Stimulated activated CD8-positive, alpha-beta memory T cell treated with anti-CD3 and anti-CD28 coated beads, Interleukin-7, amount 100 ng/mL, for 1 hour (primary cell): ENCODE results near the gene NFATC3.

Source experiments
- DNase-seq, 2 donors: peaks; one replicate each; pipeline ENCODE4 v3.0.0-alpha.2; 2020; ENCODE audit warnings: low read depth in 2 of 2

The NFATC3 gene

DNA sequence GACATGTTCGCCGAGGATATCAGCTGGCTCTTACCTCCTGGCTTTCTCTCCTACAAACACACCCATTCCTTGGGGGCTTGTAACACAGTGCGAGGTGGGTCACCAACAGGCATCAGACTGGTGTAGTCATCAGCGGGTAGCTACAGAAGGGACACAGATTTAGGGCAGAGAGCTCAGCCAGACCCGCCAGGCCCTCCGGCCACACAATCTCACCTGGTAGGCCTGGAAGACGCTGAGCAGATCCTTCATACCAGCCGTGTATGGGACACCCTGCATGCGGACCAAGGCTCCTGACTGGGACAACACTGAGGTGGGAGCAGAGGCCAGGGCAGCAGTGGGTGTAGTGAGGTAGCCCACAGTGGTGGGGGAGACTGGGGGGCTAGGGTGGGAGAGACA lies 145.0 kb downstream of the NFATC3 start:
- no peak for DNase-seq

DNA sequence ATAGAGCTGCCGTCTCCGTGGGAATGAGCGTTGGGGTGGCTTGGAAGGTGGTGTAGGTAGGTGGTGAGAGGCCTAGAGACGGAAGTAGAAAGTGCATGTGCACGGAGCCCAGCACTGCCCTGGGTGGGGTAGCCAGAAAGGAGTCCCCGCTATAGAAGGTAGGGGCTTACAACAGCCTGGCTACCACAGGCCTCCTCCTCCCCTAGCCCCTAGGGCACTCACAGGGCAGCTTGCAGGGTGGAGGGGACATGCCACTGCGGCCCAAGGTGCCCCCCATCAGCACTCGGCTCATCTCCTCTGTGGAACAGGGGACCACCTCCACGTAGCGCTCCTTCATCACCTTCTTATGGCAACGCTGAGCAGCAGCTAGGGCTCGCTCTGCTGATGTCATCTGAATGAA lies 145.8 kb downstream of the NFATC3 start:
- DNase-seq, result no peak

DNA sequence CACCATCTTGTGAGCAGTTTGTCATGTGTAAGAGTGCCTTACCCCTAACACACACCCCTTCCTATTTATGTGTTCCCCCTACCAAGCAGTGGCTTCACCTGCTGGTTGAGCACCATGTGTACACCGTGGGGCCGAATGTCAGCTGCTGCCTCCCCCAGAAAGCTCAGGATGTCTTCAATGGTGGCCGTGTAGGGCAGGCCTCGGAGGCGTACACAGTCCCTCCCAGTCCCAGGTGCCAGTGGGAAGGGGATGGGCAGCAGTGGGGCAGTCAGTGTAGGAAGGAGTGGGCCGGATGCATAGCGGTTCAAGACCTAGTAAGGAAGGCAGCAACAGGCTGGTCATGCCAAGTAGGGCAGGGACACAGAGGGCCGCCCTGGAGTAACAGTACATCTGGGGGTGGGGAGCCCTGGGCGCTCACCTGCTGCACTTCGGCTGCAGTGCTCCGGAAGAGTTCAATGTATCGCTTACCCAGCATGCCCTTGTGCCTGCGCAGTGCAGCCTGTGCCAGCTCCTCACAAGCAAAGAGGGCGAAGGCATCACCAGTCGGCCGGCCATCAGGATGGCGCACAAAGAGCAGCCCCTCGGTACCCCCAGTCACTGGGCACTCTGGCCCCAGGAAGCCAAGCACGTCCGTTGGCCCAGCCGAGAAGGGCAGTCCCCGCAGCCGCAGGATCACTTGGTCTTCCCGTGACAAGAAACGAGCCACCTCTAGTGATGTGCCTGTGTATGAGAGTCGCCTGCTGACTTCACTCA lies 146.4 kb downstream of the NFATC3 start:
- no peak for DNase-seq

DNA sequence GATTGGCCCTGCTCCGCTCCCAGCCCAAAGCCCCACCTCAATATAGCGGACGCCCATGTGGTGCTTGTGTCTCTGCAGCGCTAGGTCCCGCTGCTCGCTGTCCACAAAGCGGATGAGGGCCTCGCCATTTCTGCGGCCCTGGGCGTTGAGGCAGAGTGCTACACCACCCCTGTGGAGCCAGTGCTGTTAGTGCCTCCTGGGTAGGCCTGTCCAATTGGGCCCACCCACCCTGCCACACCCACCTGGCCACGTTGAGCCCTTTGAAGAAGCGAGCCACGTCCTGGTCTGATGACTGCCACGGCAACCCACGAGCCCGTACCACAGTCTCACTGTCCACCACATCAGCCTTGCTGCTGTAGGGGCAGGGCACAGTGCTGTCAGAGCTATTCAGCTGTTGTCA lies 147.2 kb downstream of the NFATC3 start:
- no peak for DNase-seq

DNA sequence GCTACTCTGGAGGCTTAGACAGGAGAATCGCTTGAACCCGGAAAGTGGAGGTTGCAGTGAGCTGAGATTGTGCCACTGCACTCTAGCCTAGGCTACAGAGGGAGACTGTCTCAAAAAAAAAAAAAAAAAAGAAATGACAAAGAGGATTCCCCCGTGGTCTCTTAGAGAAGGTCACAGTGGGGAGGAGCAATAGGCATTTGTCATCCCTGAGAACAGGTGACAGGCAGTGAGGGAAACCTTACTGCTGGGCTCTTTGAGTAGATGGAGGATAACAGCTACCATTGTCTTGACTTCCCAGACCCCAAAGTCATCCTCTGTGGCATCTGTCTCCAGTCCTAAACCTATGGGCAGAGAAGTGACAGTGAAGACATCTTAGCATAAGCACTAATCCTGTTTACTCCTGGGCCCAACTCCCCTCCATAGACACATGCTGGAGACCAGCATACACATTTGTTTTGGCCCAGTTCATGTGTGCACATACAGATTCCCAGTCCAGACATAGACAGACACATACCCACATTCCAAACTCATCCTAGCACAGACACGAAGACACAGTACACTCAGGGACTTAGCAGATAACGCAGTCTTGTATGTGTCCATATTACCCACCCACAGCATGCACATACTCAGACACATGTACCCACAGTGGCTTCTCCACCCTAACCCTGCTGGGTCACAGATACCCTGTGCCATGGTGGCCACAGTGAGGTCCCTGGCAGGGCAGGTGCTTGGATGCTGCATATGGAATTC lies 148.1 kb downstream of the NFATC3 start:
- no peak for DNase-seq

DNA sequence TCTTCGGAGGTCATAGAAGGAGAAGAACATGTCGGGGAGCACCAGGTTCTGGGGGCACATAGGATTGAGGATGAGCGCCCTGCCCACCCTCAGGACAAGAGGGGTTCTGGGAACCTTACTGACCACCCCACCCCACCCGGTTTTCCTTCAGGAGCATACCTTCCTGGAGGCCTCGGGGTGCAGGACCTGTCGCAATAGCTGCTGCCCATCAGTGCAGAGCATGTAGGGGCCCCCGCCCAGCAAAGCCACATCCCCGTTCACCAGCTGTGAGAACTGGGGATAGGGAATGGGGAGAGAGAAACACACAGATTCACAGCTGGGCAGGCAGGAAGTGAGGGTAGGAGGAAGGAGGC lies 148.6 kb downstream of the NFATC3 start:
- DNase-seq, result no peak

DNA sequence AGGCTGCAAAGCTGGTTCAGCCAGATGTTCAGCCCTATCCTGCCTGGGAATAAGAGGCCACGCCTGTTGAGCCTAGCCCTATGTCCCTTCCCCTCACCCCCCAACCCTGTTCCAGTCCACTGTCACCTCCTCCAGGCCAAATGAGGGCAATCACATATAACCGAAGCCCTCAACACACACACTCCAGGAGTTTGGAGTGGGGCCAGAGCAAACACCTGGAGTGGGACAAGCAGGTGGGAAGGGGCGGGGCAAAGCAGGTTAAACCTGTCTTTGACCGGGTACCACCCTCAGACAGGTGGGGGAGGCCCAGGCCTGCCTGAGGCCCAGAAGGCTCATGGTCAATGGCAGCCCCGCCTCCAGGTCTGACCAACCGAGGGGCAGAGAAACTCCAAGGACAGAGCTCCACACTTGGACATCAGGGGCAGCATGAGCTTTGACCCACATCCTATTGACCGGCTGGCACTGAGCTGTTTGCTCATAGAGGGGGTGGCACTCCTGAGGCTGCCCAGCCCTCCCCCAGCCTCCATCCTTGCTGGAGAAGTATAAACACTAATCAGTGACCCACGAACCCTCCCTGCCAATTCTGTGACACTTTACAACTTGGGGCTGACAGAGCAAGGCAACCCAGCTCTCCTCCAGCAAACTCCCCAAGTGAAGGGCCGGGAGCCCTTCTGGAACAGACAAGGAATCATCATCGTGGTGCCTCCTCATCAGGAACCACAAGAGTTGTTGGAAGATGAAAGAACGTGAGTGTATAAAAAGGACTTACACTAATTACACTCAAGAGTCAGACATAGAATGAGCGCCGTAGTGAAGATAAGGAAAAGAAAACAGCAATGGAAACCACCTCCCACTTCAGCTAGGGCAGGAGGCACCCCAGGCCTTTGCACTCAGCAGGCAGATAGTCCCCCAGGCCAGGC lies 149.3 kb downstream of the NFATC3 start:
- no peak for DNase-seq

DNA sequence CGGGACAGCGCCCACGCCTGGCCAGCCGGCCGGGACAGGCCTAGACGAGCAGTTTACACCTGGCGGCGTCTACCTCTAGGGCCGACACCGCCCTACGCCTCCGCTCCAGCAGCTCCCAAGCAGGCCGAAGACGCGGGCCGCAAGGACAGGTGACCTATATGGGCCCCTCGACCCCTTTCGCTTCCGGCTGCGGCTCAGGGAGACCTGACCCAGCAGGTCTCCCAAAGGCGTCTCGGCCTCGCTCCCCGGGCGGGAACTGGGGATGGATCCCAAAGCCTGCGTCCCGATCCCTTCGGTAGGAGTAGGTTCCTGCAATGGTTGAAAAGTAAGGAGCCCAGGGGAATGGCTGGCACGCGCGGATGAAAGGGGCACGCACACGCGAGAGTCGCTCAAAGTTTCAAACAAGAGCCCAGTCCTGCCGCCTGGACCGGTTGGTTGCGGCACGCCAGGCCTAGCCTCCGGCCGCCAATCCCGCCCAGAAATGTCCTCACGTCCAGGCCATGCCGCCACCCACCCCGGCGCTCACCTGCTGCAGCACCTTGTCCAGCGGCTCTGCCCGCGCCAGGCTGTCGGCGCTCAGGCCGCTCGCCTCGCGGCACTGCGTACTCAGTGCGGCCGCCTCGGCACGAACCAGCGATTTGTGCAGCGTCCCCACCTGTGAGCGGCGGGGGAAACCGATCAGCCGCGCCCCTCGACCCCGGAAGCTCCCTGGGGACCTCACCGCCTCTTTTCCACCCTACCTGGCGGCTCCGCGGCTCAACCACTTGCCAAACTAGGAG lies 150.1 kb downstream of the NFATC3 start:
- no peak for DNase-seq

DNA sequence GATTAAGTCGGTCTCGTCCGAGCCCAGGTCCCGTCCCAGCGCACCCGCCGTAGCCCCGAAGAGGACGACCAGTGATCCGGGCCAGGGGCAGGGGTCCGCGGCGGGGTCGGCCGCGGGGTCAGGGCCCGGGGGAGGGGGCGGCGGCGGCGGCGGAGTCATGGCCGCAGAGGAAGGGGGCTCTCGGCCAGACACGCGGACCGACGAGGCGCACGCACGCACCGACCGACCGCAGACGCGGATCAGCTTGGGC lies 150.6 kb downstream of the NFATC3 start, which contains the start of gene ESRP2:
TSS of gene ESRP2 (minus strand) at position 241 of the 250 bp plus-strand sequence. CDS start at position 159, 82 bp downstream.
- no peak for DNase-seq

DNA sequence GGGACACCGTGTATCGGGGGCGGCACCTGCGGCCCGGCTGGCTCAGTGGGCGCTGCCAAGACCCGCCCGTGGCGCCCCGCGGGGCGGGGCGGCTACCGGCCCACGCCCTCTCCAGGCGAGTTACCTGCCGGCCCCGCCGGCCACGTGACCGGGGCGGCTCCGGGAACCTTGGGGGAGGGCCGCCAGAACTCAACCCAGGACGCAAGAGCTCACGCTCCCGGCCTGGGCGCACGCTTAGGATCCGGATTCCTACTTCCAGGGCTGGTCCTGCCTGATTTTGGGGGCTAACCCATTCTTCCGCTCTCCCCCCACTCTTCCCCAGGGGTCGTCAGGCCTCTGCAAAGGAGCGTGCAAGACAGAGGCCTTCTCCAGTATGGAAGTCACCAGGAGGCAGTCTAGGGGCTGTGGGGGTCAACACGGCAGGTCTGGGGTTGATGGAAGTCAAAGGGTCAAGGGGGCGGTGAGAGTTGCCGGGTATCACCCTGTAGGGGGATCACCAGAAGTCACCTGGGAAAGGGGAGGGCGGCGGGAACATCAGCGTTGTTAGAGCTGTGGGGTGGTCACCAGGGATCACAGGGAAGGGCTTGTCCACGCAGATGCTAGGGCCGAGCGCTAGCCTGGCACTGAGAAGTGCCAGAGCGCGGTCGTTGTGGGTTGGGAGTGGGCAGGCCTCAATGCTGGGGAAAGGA lies 151.1 kb downstream of the NFATC3 start:
- no peak for DNase-seq

DNA sequence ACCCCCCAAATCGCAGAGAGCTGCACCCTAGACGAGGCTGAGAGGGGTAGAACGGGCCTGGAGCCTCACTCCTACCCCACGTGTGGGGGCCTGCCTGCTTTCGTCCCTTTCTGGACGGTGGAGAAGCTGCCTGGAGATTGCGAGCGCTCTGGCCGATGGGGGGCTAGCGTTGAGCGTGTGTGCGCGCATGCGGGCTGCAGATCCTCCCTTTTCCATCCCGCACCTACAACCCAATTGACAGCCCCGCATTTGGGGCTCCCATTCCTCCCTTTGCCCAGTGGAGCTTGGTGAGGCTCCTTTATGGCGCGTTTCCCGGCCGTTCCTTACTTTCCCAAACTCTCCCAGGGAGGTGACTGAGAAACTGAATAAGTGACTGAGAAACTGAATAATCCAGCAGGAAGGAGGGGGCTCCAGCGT lies 151.7 kb downstream of the NFATC3 start:
- no peak for DNase-seq

DNA sequence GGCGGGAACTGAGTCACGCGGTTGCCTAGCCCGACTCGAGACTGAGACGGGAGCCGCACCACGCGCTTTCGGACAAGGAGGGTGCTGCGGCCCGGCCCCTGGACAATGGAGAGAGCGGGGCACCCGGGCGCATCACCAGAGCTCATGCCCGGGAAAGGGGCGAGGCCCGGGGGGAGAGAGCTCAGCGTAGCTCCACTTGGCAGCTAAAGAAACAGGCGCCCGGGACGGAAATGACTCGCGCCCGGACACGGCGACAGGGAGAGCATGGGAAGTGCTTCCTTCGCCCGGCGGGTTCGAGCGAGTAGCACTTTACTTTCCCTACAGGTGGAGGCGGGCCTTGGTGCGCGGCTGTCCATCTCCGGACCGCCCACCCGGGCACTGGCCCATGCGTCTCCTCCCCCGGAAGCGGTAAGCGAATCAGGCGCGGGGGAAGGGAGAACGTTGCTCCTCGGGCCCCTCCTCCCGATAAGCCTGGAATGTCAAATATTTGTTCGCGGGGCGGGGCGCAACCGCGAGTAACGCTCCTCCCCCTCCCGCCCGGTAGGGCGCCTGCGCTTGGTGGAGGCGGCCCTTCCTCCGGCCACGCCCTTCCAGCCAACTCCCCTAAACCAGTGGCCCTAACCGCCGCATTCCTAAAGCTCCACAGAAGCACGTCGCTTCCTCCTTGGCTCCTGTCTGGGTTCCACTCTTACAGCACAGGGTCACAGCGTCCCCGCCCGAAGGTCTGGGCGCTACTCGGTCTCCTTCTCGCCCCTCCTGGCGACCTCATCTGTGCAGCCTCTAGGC lies 152.3 kb downstream of the NFATC3 start:
- DNase-seq, result peak; percentile 67 to 72

DNA sequence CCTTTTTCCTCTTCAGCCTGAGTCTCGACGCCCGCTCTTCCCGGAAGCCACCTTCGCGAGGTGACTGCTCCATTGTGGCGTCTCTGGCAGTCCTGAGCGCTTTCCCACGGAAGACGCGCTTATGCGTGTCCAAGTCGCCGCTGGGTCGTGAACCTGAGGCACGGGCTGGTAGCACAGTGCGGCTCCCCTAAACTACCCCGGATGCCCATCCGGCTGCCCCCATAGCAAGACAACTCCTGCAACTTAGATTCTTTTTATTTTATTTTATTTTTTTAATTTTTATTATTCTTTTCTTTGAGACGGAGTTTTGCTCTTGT lies 152.8 kb downstream of the NFATC3 start:
- DNase-seq, result no peak

DNA sequence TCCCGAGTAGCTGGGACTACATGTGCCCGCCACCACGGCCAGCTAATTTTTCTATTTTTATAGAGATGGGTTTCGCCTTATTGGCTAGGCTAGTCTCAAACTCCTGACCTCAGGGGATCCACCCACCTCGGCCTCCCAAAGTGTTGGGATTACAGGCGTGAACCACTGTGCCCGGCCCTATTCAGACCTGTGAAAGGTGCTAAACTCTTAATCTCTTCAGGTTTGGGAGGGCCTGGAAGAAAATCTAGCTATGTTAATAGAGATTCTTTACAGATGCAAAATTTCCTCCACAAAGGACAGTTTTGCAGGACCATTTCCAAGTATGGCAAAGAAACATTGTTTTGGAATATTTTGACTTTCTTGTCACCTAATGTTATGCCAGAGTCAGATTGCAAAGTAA lies 156.9 kb downstream of the NFATC3 start:
- no peak for DNase-seq

DNA sequence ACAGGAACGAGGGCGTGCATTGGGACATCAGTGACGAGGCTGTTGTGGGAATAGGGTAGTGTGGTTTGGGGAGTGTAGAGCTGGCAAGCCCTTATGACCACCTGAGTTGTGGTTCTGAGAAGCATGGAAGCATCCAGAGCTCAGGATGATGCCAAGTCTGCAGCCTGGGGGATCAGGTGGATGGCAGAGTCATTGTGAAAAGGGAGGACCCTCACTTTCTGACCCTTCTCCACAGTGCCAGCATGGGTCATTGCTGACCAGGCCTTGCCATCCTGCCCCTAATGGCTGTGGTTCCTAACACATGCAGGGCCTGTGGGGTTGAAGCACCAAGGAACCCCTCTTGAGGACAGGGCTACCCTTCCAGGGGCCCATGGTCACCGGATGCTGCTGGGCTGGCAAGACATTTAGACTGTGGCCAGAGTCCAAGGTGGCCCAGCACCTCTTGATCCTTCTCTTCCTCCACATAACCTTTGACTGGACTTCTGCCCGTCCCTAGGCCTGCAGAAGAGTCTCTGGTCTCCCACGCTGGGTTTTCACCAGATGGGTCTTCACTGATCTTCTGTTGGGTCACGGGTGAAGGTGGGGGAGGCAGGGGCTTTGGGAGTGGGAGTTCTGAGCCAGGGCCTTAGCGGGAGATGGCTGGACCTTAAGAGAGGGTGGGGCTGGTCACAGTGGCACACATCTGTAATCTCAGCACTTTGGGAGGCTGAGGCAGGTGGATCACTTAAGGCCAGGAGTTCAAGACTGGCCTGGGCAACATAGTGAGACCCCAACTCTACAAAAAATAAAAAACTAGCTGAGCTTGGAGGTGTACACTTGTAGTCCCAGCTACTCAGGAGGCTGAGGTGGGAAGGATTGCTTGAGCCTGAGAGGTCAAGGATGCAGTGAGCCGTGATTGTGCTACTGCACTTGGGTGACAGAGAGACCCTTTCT lies 158.0 kb downstream of the NFATC3 start:
- no peak for DNase-seq

DNA sequence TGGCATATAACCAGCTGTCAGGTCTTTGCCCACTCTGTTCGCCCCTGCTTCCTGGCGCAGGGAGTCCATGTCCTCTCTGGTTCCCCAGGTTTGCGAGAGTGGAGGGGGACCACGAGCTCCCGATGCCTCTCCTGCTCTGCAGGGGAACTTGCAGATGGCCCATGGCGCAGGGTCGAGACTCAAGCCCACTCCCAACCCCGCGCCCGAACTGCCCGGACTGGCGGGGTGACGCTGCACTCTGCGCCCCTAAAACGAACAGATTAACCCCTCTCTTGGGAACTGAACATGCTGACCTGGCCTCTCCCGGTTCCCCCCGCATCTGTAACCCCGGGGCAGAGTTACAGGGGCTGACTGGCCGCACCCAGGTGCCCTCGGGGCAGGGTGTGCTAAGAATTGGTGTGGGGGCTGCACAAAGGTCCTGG lies 159.3 kb downstream of the NFATC3 start:
- no peak for DNase-seq

DNA sequence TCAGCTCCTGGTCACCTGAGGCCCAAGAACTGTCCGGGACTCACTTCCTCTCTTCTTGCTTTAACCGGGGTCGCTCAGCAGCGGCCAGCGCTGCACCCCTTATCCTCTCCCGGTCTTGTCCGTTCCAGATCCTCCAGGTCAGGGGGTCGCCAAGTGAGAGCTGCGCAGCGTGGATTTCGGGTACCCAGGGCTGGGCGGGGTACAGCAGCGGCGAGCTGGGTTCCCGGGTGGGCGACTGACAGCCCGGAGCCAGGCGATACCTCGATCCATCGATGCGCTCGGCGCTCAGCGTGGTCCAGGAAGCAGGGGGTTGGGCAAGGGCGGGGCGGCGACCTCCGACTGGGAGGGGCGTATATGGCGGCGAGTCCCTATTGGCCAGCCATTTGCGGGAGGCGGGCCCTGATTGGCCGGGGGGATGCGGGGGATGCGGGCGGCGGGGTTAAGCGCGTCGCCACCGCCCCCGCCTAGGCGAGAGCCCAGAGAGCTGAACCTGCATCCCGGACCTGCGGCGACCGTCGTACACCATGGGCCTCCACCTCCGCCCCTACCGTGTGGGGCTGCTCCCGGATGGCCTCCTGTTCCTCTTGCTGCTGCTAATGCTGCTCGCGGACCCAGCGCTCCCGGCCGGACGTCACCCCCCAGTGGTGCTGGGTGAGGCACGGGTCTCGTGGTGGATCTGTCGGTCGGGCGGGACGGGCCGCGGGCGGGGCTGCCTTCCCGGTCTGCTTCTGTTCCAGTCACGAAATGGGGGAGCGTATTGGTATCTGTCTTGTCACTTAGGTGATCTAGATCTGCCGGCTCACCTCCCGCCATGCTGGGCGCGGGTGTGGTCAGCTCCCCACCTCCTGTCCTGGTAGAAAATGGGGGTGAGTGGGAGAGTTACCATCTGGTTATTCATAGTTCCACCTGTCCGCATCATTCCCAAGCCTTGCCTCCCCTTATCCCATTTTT lies 160.0 kb downstream of the NFATC3 start, which contains the start of gene PLA2G15:
TSS of gene PLA2G15 (plus strand) at position 471 of the 951 bp plus-strand sequence. CDS start at position 525, 54 bp downstream.
- DNase-seq, result peak; percentile 95 to 96

DNA sequence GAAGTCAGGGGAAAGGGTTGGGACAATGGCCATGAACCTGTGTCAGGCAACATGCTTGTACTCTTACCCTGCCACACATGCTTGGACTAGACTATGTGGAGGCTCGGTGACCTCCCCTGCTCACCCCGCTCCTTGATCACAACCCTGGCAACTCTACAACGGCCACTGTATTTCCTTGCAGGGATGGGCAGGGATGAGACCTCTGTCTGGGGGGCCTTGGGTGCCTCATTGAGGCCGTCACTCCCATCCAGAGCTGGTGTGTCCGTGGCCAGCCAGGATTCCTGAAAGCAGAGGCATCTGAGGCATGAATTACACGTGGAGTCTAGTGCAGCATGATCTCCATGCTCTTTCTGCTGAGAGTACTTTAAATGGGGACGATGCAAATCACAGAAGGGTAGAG lies 161.0 kb downstream of the NFATC3 start:
- no peak for DNase-seq
